Adipocyte (in vitro differentiated cells): Measurements from ENCODE around the gene HOMER2.

Experiments used
- DNase-seq: peaks from one replicate; pipeline ENCODE4 v3.0.0-alpha.2; 2015; ENCODE audit warnings: low read depth
- H3K27me3 ChIP-seq: replicated peaks from 2 replicates; pipeline ENCODE4 v1.7.0; 2013; ENCODE audit warnings: mild to moderate bottlenecking, low read length, moderate library complexity; ENCODE audit not compliant: control insufficient read depth, insufficient read depth
- H3K36me3 ChIP-seq: 2 replicates; pipeline ENCODE4 v1.7.0; 2013; ENCODE audit warnings: low read length, mild to moderate bottlenecking, moderate library complexity; ENCODE audit not compliant: control insufficient read depth, insufficient read depth, severe bottlenecking
- H3K4me1 ChIP-seq: 2 replicates; pipeline ENCODE4 v1.7.0; 2013; ENCODE audit warnings: mild to moderate bottlenecking, low read length, moderate library complexity; ENCODE audit not compliant: control insufficient read depth, insufficient read depth
- H3K4me3 ChIP-seq: 2 replicates; pipeline ENCODE4 v1.7.0; 2013; ENCODE audit warnings: mild to moderate bottlenecking, low read length, moderate library complexity
- H3K9ac ChIP-seq: 2 replicates; pipeline ENCODE4 v1.7.0; 2013; ENCODE audit warnings: mild to moderate bottlenecking, low read length, moderate library complexity
- H3K9me3 ChIP-seq: 2 replicates; pipeline ENCODE4 v1.7.0; 2013; ENCODE audit warnings: mild to moderate bottlenecking, low read length, moderate library complexity; ENCODE audit not compliant: control insufficient read depth

HOMER2 gene

DNA sequence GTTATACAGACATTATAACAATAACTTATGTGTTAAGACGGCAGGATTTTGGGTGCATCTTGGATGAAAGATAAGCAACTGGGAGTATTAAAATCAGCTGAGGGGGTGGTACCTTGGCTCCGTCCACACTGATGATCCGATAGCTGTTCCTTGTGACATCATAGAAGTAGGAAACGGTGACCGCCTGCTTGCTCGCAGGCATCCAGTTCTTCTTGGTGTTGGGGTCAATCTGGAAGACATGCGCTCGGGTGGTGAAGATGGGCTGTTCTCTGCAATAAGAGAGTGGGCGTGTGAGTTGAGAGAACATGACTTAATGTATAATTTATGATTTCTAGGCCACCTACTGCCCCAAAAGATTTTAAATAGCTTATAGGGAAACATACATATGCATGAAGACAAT lies 59.9 kb downstream of the HOMER2 start:
- no peak overlapping the region for H3K4me3 ChIP-seq
- no peaks in the 10 kb centered on the region for H3K36me3 ChIP-seq
- H3K27me3 ChIP-seq: no peaks in the 10 kb centered on the region
- no peak overlapping the region for H3K9ac ChIP-seq
- no peaks in the 10 kb centered on the region for H3K9me3 ChIP-seq
- no peaks in the 10 kb centered on the region for H3K4me1 ChIP-seq
- DNase-seq: no peak

DNA sequence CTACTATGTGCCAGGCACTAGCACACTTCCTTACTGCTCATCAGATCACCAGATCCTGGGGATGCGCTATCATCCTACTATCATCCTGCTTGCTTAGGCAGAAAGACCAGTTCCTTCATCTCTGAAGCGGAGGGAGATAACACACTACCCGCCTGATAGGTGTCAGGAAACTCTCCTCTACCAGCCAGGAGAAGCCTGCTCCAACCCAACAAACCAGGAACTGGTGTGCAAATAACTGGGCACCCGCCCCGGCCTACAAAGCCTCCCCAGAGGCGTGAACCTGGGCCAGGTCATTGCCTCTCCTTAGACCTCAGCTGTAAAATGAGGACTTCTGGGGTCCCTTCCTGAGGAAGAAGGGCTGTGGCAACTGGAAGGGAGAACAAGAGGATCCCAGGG lies 61.5 kb downstream of the HOMER2 start:
- Histone ChIP-seq H3K9ac (no peak overlapping the region), H3K4me3 (no peak overlapping the region)
- DNase-seq: no peak

DNA sequence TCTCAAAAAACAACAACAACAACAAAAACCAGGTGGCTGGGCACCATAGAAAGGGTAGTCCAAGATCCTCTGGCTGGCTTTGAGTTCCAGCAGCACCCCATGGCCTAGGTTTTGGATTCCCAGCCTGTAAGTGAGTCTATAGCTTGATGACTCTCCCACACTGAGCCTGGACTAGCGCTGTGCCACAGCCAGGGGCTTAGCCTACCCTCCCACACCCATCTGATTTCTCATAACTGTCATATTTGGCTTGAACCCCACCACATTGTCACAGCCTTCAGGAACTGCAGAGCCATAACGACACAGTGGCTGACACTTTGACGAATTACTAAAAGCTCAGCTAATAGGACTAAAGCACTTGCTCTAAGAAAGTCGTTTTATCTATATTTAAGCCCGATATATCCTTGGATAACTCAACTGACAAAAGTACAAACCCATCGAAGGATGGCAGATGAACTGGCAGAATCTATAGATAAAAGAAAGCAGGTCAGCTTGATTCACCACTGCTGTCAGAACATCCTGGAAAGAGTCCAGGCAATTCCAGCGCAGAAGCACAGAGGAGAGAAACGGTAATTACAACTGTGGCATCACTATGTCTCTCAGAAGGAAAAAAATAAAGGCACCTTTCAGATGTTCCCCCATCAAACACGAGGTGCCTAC lies 62.1 kb downstream of the HOMER2 start:
- no peaks in the 10 kb centered on the region for H3K36me3 ChIP-seq
- no peaks in the 10 kb centered on the region for H3K9me3 ChIP-seq
- no peak overlapping the region for H3K9ac ChIP-seq
- DNase-seq: no peak
- no peaks in the 10 kb centered on the region for H3K4me1 ChIP-seq
- no peak overlapping the region for H3K4me3 ChIP-seq
- no peaks in the 10 kb centered on the region for H3K27me3 ChIP-seq

More for the DNA sequence above, 61.5 kb downstream of the HOMER2 start:
- H3K9me3 ChIP-seq: no peaks in the 10 kb centered on the region
- H3K27me3 ChIP-seq: no peaks in the 10 kb centered on the region
- no peaks in the 10 kb centered on the region for H3K36me3 ChIP-seq
- no peaks in the 10 kb centered on the region for H3K4me1 ChIP-seq

DNA sequence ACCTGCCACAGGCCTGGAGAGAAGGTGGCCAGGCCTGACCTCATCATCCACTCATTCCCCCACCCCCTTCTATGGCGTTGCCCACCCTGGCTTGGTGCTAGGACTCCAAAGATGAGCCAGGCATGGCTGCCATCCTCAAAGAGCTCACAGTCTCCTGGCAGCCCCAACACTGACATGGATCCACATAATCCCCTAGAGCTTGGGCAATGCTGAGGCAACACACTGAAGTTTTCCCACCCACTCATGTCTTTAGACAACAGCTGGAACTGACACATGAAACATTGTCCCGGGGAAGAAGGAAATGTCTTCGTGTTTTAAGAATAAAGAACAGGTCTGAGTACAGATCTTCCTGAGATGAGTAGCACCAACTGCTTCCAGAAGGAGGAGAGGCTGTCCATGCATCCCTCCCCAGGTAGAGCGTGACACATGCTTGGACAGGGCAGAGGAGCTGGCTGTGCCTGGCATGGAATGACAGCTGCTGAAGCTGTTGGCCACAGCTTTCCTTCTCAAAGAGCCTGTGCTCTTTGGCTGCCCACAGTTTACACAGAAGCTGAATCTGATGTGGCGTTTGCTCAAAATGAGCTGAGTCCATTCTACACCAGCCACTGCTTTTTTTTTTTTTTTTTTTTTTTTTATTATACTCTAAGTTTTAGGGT lies 70.1 kb downstream of the HOMER2 start:
- Histone ChIP-seq H3K27me3 (no peaks in the 10 kb centered on the region), H3K4me1 (no peaks in the 10 kb centered on the region), H3K4me3 (no peak overlapping the region), H3K9me3 (no peaks in the 10 kb centered on the region), H3K36me3 (no peaks in the 10 kb centered on the region), H3K9ac (no peak overlapping the region)
- no peak for DNase-seq

DNA sequence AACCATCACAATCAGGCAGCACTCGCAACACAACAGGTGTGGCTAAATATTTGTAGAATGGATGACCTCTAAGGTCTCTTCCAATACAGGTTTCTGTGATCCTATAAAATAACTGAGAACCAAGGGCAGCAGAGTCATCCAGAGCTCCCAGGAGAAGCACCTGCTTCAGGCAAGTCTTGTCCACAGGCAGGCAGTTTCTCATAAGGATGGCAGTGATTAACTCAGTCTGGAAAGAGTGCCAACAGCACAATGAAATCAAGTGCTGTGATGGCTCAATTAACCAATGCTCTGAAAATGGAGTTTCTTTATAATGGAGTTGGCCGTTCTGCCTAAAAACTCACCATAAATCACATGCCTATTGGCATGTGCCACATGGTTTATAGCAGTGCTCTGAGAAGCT lies 70.8 kb downstream of the HOMER2 start:
- H3K4me3 ChIP-seq: no peak overlapping the region
- H3K36me3 ChIP-seq: no peaks in the 10 kb centered on the region
- H3K9ac ChIP-seq: no peak overlapping the region
- no peaks in the 10 kb centered on the region for H3K4me1 ChIP-seq
- no peaks in the 10 kb centered on the region for H3K9me3 ChIP-seq
- H3K27me3 ChIP-seq: no peaks in the 10 kb centered on the region
- no peak for DNase-seq

DNA sequence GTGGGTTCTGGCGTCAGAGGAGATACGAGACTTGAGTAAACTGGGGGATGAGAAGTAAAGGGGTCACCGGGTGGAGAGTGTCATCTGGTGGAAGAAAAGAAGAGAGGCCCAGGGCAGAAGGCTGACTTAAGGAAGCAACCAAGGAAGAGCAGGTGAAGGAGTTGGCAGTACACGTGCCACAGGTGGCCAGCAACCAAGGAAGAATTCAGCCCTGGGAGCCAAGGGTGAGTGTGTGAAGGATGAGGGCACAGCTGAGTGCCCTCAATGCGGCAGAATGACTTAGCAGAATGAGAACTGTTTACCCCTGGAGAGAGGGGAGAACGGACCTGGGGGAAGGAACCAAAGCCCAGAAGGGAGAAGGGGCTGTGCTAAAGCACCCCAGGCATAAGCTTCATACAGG lies 71.8 kb downstream of the HOMER2 start:
- no peak overlapping the region for H3K9ac ChIP-seq
- no peak overlapping the region for H3K4me3 ChIP-seq
- no peaks in the 10 kb centered on the region for H3K36me3 ChIP-seq
- no peak for DNase-seq
- H3K27me3 ChIP-seq: no peaks in the 10 kb centered on the region
- no peaks in the 10 kb centered on the region for H3K4me1 ChIP-seq
- H3K9me3 ChIP-seq: no peaks in the 10 kb centered on the region

DNA sequence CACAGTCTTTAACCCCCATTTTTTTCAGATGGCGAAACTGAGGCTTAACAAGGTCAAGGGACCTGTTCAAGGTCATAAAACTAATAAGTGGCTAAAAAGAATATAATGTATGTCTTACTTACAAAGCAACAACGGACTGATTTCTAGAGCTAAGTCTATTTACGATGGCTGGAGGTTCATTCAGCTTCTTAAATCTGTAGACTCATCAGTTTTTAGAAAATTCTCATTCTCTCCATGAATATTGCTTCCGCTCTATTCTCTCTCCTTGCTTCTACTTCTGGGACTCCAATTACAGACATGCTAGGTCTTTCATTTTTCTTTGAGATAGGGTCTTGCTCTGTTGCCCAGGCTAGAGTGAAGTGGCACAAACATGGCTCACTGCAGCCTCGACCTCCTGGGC lies 74.2 kb downstream of the HOMER2 start:
- Histone ChIP-seq H3K4me1 (peaks cover 4% of the 10 kb centered on the region), H3K9ac (no peak overlapping the region), H3K27me3 (no peaks in the 10 kb centered on the region), H3K9me3 (no peaks in the 10 kb centered on the region), H3K36me3 (no peaks in the 10 kb centered on the region), H3K4me3 (no peak overlapping the region)
- no peak for DNase-seq

DNA sequence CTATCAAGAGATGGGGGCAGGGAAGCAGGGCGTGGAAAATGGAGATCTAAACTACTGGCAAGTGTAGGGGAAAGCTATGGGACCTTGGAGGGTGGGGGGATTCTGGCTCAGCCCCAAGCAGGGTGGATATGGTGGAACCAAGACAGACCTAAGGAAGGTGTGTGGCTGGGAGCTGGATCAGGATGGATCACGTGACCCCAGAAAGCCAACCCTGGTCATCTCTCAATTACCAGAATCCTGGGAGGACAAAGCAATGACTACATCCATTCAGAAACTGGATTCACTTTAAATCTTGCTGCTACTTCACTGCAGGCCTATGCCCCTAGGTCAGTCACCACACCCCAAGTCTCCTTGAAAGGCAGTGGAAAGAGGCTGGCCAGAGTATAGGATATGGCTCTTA lies 74.7 kb downstream of the HOMER2 start:
- Histone ChIP-seq H3K27me3 (no peaks in the 10 kb centered on the region), H3K4me3 (no peak overlapping the region), H3K36me3 (no peaks in the 10 kb centered on the region), H3K4me1 (peaks cover 4% of the 10 kb centered on the region), H3K9me3 (no peaks in the 10 kb centered on the region), H3K9ac (no peak overlapping the region)
- DNase-seq: no peak

DNA sequence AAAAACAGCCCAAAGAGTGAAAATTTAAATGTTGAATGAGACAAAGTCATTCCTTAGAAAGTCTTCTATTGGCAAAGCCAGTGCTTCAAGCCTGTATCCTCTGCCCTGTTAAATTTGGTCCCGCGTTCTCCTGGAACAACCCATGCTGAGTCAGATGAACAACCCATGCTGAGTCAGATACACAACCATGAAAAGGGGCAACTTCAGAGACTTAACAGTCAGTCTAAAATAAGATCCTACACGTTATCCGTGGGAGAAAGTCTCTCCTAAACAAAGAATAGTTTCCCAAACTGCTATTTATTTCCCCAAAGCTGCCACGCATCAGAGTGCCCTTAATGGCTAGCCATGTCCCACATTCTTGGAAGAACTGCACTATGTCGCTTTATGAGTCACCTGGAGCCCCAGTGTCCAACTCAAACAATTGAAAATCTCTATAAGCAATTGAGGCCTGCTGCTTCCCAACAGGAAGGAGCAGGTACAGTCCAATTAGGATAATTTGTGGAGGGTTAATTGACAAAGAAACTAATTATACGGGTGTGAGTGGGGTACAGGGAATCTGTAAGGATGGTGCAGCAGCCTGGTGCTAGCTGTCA lies 77.0 kb downstream of the HOMER2 start:
- no peak overlapping the region for H3K9ac ChIP-seq
- peak; percentile 19 for DNase-seq
- no peak overlapping the region for H3K4me3 ChIP-seq
- peaks cover 12% of the 10 kb centered on the region for H3K4me1 ChIP-seq
- H3K9me3 ChIP-seq: no peaks in the 10 kb centered on the region
- no peaks in the 10 kb centered on the region for H3K27me3 ChIP-seq
- no peaks in the 10 kb centered on the region for H3K36me3 ChIP-seq

DNA sequence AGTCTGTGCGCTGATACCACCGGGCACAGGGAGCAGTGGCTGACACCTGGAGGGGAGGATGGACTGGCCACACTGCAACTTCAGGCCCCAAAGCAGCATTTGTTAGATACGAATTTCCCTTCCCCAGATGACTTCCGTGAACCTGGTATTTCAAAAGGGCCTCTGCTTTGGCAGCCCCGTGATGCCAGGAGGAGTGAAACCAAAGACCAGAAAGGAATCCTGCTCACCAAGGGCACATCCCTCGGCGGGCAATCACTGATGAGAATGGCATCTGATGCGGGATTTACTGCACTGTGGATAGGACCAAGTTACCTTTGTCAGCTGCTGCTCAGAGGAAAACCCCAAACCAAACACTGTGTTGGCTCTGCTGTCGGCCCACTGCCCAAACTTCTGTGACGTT lies 77.6 kb downstream of the HOMER2 start:
- peaks cover 12% of the 10 kb centered on the region for H3K4me1 ChIP-seq
- H3K36me3 ChIP-seq: no peaks in the 10 kb centered on the region
- no peaks in the 10 kb centered on the region for H3K9me3 ChIP-seq
- DNase-seq: no peak
- no peaks in the 10 kb centered on the region for H3K27me3 ChIP-seq
- no peak overlapping the region for H3K4me3 ChIP-seq
- no peak overlapping the region for H3K9ac ChIP-seq

DNA sequence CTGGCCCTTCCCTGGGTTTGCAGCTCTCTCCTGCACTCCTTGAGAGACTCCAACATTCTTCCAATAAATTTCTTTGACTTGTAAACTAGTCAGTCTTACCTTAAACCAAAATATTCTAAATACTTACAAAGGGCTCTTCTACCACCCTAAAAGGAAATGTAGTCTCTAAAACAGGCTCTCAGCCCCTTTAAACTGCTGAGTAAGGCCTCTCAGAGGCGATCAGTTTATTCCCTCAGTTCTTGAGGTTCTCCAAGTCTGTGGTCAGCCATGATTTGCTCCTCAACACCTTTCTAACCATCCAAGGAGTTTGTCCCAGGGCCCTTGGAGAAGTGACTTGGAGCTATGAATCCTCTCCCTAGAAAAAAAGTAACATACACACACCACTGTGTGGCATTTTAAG lies 78.3 kb downstream of the HOMER2 start:
- Histone ChIP-seq H3K4me1 (peaks cover 12% of the 10 kb centered on the region), H3K36me3 (no peaks in the 10 kb centered on the region), H3K9ac (no peak overlapping the region), H3K4me3 (no peak overlapping the region), H3K9me3 (no peaks in the 10 kb centered on the region), H3K27me3 (no peaks in the 10 kb centered on the region)
- no peak for DNase-seq
